Measurements from ENCODE around the gene TEKTIP1.
A peak's percentile ranks its signal among the peaks of the same experiment; 100 is the strongest.
"Not testable (repeated sequence)": the region's sequence is repeated elsewhere in the genome, so short reads cannot be mapped to it uniquely, and the experiment has no call there.

Gene TEKTIP1

GRCh38 chr19:3527238-3527910 lies 11.6 kb upstream of the TEKTIP1 start:
- Histone ChIP-seq H3K4ac (ENCODE audit: low read length) (no peak overlapping the region), H2BK120ac (ENCODE audit: low read depth, low read length) (peak overlapping the region; percentile 31), H3K4me1 (ENCODE audit: control insufficient read depth in 2 of 2, insufficient read depth in 1 of 2, low read depth in 1 of 2, low read length in 2 of 2) (no peaks in the 10 kb centered on the region), H3K9me3 (replicated peaks in 1 of 2; ENCODE audit: control insufficient read depth in 2 of 2, insufficient read depth in 1 of 2, low read depth in 1 of 2, low read length in 2 of 2) (no peaks in the 10 kb centered on the region), H3K23ac (ENCODE audit: low read depth, low read length, poor library complexity) (peak overlapping the region; percentile 75), H2BK15ac (ENCODE audit: low read length) (no peak overlapping the region), H3K14ac (ENCODE audit: low read length) (no peak overlapping the region), H3K9ac (ENCODE audit: low read depth, low read length, poor library complexity) (no peak overlapping the region), H2AFZ (ENCODE audit: low read length) (no peak overlapping the region), H2BK5ac (ENCODE audit: low read length) (no peak overlapping the region), H4K91ac (ENCODE audit: low read depth, low read length, poor library complexity) (no peak overlapping the region), H3K27ac (replicated peaks; ENCODE audit: low read length) (no peak overlapping the region), H3K36me3 (replicated peaks in 1 of 2; ENCODE audit: control insufficient read depth in 2 of 2, insufficient read depth in 2 of 2, low read length in 2 of 2) (peaks cover 43 to 81% of the 10 kb centered on the region in 2 donors), H3K4me3 (ENCODE audit: low read length in 2 of 2) (no peak overlapping the region), H2BK12ac (ENCODE audit: low read length) (no peak overlapping the region), H3K27me3 (ENCODE audit: control insufficient read depth in 3 of 3, insufficient read depth in 3 of 3, low read depth in 1 of 3, low read length in 3 of 3) (no peaks in the 10 kb centered on the region), H3K79me1 (ENCODE audit: low read depth, low read length) (peaks cover 19% of the 10 kb centered on the region), H4K8ac (ENCODE audit: low read depth, low read length) (no peak overlapping the region), H3K18ac (ENCODE audit: low read length) (no peak overlapping the region), H3K4me2 (ENCODE audit: insufficient read depth, low read length, poor library complexity, severe bottlenecking) (no peak overlapping the region), H2AK5ac (ENCODE audit: low read depth, low read length) (no peak overlapping the region)
- DNase-seq (ENCODE audit: low spot score): no peak
- no CpG with 5 or more reads among the region's 21 CpGs for WGBS, 2 donors (ENCODE audit: extremely low coverage in 2 of 2, insufficient read length in 2 of 2, insufficient replicate concordance in 1 of 2)

DNA sequence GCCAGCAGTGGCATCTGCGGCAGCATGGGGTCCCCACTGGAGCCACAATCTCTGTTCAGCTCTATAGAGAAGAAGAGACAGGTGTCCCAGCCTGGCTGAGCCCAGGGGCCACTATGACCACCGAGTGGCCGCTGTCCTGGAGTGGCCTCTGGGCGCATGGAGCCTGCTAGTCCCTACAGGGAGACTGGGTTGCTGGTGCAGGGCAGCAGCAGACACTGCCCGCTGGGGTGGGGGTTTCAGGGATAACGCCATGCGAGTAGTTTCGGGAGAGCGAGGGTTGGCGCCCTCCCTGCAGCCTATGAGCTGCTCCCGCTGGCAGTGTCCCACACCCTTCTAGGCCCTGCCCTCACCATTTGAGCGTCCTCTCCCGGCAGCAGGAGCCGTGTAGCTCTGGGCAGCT lies 10.9 kb upstream of the TEKTIP1 start:
- Histone ChIP-seq H3K4me1 (ENCODE audit: control insufficient read depth in 2 of 2, insufficient read depth in 1 of 2, low read depth in 1 of 2, low read length in 2 of 2) (no peaks in the 10 kb centered on the region), H4K91ac (ENCODE audit: low read depth, low read length, poor library complexity) (no peak overlapping the region), H3K23ac (ENCODE audit: low read depth, low read length, poor library complexity) (peak overlapping the region; percentile 43), H3K4me2 (ENCODE audit: insufficient read depth, low read length, poor library complexity, severe bottlenecking) (no peak overlapping the region), H3K18ac (ENCODE audit: low read length) (no peak overlapping the region), H3K14ac (ENCODE audit: low read length) (peak overlapping the region; percentile 75), H2BK120ac (ENCODE audit: low read depth, low read length) (no peak overlapping the region), H2BK12ac (ENCODE audit: low read length) (no peak overlapping the region), H3K36me3 (replicated peaks in 1 of 2; ENCODE audit: control insufficient read depth in 2 of 2, insufficient read depth in 2 of 2, low read length in 2 of 2) (peaks cover 49 to 81% of the 10 kb centered on the region in 2 donors), H4K8ac (ENCODE audit: low read depth, low read length) (peak overlapping the region; percentile 65), H2BK15ac (ENCODE audit: low read length) (no peak overlapping the region), H3K79me1 (ENCODE audit: low read depth, low read length) (peaks cover 13% of the 10 kb centered on the region), H2AFZ (ENCODE audit: low read length) (no peak overlapping the region), H3K9me3 (replicated peaks in 1 of 2; ENCODE audit: control insufficient read depth in 2 of 2, insufficient read depth in 1 of 2, low read depth in 1 of 2, low read length in 2 of 2) (no peaks in the 10 kb centered on the region), H2BK5ac (ENCODE audit: low read length) (peak overlapping the region; percentile 75), H3K4ac (ENCODE audit: low read length) (no peak overlapping the region), H3K27me3 (ENCODE audit: control insufficient read depth in 3 of 3, insufficient read depth in 3 of 3, low read depth in 1 of 3, low read length in 3 of 3) (no peaks in the 10 kb centered on the region), H3K9ac (ENCODE audit: low read depth, low read length, poor library complexity) (no peak overlapping the region), H3K27ac (replicated peaks; ENCODE audit: low read length) (no peak overlapping the region), H3K4me3 (ENCODE audit: low read length in 2 of 2) (no peak overlapping the region), H2AK5ac (ENCODE audit: low read depth, low read length) (no peak overlapping the region)
- no peak for DNase-seq (ENCODE audit: low spot score)
- no CpG with 5 or more reads among the region's 14 CpGs for WGBS, 2 donors (ENCODE audit: extremely low coverage in 2 of 2, insufficient read length in 2 of 2, insufficient replicate concordance in 1 of 2)

DNA sequence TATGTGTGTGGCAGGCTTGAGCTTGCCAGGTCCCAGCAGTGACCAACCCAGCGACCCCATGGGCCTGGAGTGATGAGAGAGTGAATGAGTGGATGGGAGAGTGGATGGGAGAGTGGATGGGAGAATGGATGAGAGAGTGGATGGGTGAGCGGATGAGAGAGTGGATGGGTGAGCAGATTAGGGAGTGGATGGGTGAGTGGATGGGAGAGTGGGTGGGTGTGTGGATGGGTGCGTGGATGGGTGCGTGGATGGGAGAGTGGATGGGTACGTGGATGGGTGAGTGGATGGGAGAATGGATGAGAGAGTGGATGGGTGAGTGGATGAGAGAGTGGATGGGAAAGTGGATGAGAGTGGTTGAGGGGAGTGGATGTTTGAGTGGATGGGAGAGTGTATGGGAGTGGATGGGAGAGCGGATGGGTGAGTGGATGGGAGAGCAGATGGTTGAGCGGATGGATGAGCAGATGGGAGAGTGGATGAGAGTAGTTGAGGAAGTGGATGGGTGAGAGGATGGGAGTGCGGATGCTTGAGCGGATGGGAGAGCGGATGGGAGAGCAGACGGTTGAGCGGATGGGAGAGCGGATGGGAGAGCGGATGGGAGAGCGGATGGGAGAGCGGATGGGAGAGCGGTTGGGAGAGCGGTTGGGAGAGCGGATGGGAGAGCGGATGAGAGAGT lies 10.3 kb upstream of the TEKTIP1 start:
- H4K91ac ChIP-seq (ENCODE audit: low read depth, low read length, poor library complexity): no peak overlapping the region
- no peak overlapping the region for H3K27ac ChIP-seq (replicated peaks; ENCODE audit: low read length)
- no peaks in the 10 kb centered on the region for H3K4me1 ChIP-seq (ENCODE audit: control insufficient read depth in 2 of 2, insufficient read depth in 1 of 2, low read depth in 1 of 2, low read length in 2 of 2)
- no peak overlapping the region for H2BK12ac ChIP-seq (ENCODE audit: low read length)
- no peak overlapping the region for H3K18ac ChIP-seq (ENCODE audit: low read length)
- H2BK5ac ChIP-seq (ENCODE audit: low read length): no peak overlapping the region
- 100% methylated on average over 6 of the region's 20 CpGs; no CpG with 5 or more reads in 1 of the 2 donors for WGBS, 2 donors (ENCODE audit: extremely low coverage in 2 of 2, insufficient read length in 2 of 2, insufficient replicate concordance in 1 of 2)
- H3K4ac ChIP-seq (ENCODE audit: low read length): no peak overlapping the region
- H3K4me2 ChIP-seq (ENCODE audit: insufficient read depth, low read length, poor library complexity, severe bottlenecking): no peak overlapping the region
- H3K9ac ChIP-seq (ENCODE audit: low read depth, low read length, poor library complexity): peak overlapping the region; percentile 4
- H3K4me3 ChIP-seq (ENCODE audit: low read length in 2 of 2): no peak overlapping the region
- no peak overlapping the region for H2BK15ac ChIP-seq (ENCODE audit: low read length)
- no peak overlapping the region for H2AFZ ChIP-seq (ENCODE audit: low read length)
- DNase-seq (ENCODE audit: low spot score): no peak
- no peaks in the 10 kb centered on the region for H3K9me3 ChIP-seq (replicated peaks in 1 of 2; ENCODE audit: control insufficient read depth in 2 of 2, insufficient read depth in 1 of 2, low read depth in 1 of 2, low read length in 2 of 2)
- peaks cover 8% of the 10 kb centered on the region for H3K79me1 ChIP-seq (ENCODE audit: low read depth, low read length)
- peaks cover 50 to 81% of the 10 kb centered on the region in 2 donors for H3K36me3 ChIP-seq (replicated peaks in 1 of 2; ENCODE audit: control insufficient read depth in 2 of 2, insufficient read depth in 2 of 2, low read length in 2 of 2)
- no peaks in the 10 kb centered on the region for H3K27me3 ChIP-seq (ENCODE audit: control insufficient read depth in 3 of 3, insufficient read depth in 3 of 3, low read depth in 1 of 3, low read length in 3 of 3)
- H4K8ac ChIP-seq (ENCODE audit: low read depth, low read length): peak overlapping the region; percentile 43
- no peak overlapping the region for H3K23ac ChIP-seq (ENCODE audit: low read depth, low read length, poor library complexity)
- no peak overlapping the region for H2BK120ac ChIP-seq (ENCODE audit: low read depth, low read length)
- peak overlapping the region; percentile 75 for H3K14ac ChIP-seq (ENCODE audit: low read length)
- H2AK5ac ChIP-seq (ENCODE audit: low read depth, low read length): no peak overlapping the region

- not testable (repeated sequence) for H4K8ac ChIP-seq (ENCODE audit: low read depth, low read length); H2BK120ac ChIP-seq (ENCODE audit: low read depth, low read length); DNase-seq (ENCODE audit: low spot score); H2AK5ac ChIP-seq (ENCODE audit: low read depth, low read length); H3K23ac ChIP-seq (ENCODE audit: low read depth, low read length, poor library complexity); H2BK15ac ChIP-seq (ENCODE audit: low read length); H3K9me3 ChIP-seq (replicated peaks in 1 of 2; ENCODE audit: control insufficient read depth in 2 of 2, insufficient read depth in 1 of 2, low read depth in 1 of 2, low read length in 2 of 2); H3K4me2 ChIP-seq (ENCODE audit: insufficient read depth, low read length, poor library complexity, severe bottlenecking); H3K14ac ChIP-seq (ENCODE audit: low read length); H3K27me3 ChIP-seq (ENCODE audit: control insufficient read depth in 3 of 3, insufficient read depth in 3 of 3, low read depth in 1 of 3, low read length in 3 of 3); H4K91ac ChIP-seq (ENCODE audit: low read depth, low read length, poor library complexity); H3K27ac ChIP-seq (replicated peaks; ENCODE audit: low read length); H2BK5ac ChIP-seq (ENCODE audit: low read length); H3K4ac ChIP-seq (ENCODE audit: low read length); H2AFZ ChIP-seq (ENCODE audit: low read length); H3K4me3 ChIP-seq (ENCODE audit: low read length in 2 of 2); H2BK12ac ChIP-seq (ENCODE audit: low read length); H3K79me1 ChIP-seq (ENCODE audit: low read depth, low read length); H3K18ac ChIP-seq (ENCODE audit: low read length); H3K4me1 ChIP-seq (ENCODE audit: control insufficient read depth in 2 of 2, insufficient read depth in 1 of 2, low read depth in 1 of 2, low read length in 2 of 2)
- Histone ChIP-seq H3K9ac (ENCODE audit: low read depth, low read length, poor library complexity) (peak overlapping the region; percentile 21), H3K36me3 (replicated peaks in 1 of 2; ENCODE audit: control insufficient read depth in 2 of 2, insufficient read depth in 2 of 2, low read length in 2 of 2) (peaks cover 53 to 81% of the 10 kb centered on the region in 2 donors)
- 100% methylated on average over 1 of the region's 7 CpGs; no CpG with 5 or more reads in 1 of the 2 donors for WGBS, 2 donors (ENCODE audit: extremely low coverage in 2 of 2, insufficient read length in 2 of 2, insufficient replicate concordance in 1 of 2)
Measured at GRCh38 chr19:3529299-3529698, 9.7 kb upstream of the TEKTIP1 start.

Measured in neuronal stem cell (in vitro differentiated cells).